GM12892 (cell line): ENCODE measurements around the gene PACS2.

ENCODE experiments used
- DNase-seq: peaks from one replicate; pipeline ENCODE4 v3.0.0; 2011; ENCODE audit not compliant: insufficient read length
- FAIRE-seq: peaks from 2 replicates; lab custom pipeline; 2011; peaks lifted over from hg19 to GRCh38; lab: Jason Lieb, UNC
- POLR2A ChIP-seq: IDR thresholded peaks from 2 replicates; pipeline ENCODE4 v1.6.1; 2011; ENCODE audit warnings: low read depth, low read length, control low read depth
- POLR2AphosphoS5 ChIP-seq: IDR thresholded peaks from 2 replicates; pipeline ENCODE4 v1.6.1; 2011; ENCODE audit warnings: low read depth, low read length, control low read depth
- TAF1 ChIP-seq: IDR thresholded peaks from 2 replicates; pipeline ENCODE4 v1.6.1; 2011; ENCODE audit warnings: low read depth, mild to moderate bottlenecking, control low read depth, low read length, borderline replicate concordance

PACS2 gene

DNA sequence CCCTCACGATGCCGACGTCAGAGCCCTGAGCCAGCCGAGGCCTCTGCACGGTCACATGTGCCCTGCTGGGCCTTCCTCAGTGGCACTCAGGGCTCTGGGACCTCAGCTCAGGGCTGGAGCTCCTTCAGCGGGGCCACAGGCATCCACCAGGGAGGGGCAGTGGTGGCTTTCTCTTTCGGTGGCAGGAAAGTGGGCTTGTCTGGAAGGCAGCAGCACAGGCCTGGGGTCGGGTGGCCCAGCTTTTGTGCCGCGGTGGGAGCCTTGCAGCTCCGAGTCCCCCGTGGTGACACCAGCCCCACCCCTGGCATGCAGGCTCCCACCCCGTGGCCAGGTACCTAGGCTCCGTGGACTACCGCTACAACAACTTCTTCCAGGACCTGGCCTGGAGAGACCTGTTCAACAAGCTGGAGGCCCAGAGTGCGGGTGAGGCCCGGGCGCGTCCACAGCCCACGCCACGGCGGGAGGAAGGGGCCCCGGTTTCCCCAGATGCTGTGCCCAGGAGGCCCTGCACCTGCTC lies 69.6 kb downstream of the PACS2 start:
- TF ChIP-seq POLR2AphosphoS5 (no peak), TAF1 (no peak), POLR2A (no peak)
- DNase-seq, result no peak
- no peak for FAIRE-seq

DNA sequence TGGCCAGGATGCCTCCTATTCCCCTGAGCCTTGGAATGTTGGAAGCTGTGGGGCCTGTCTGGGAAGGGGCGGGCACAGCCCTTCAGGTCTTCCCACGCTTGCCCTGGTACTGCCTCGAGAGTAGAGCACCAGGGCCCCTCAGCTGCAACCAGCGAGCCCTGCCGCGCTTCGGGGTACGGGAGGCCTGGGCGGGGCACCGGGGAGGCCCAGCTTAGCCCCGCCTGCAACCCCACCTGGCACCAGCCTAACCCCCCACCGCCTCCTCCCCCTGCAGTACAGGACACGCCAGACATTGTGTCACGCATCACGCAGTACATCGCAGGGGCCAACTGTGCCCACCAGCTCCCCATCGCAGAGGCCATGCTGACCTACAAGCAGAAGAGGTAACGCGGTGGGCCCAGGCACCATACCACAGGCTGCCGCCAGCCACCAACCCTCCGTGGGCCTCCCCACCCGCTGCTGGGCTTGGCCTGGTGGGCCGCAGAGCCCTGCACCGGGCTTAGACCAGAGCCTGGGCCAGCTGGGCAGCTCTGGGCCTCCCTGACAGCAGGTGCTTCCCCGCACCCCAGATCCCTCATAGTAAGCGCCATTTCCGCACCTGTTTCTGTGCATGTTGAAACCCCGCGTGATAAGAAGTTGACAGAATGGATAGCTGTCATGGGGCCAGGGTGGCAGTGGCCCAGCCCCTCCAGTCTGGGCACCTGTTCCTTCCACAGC lies 70.2 kb downstream of the PACS2 start:
- DNase-seq, result no peak
- TF ChIP-seq POLR2A (no peak), POLR2AphosphoS5 (no peak), TAF1 (no peak)
- FAIRE-seq, result no peak

DNA sequence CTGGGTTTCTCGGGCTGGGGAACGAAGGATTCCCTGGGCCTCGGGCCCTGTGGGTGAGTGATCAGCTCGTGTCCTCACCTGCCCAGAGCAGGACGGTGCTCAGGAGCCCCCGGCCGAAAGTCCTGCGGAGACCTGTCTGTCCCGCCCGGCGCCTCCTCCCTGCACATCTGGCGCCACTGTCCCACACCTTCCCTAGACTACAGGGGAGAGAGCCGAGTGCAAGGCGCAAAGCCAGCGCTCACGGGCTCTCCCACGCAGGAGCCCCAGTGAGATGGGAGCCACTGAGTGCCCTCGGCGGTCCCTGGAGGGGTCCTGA lies 70.7 kb downstream of the PACS2 start:
- TF ChIP-seq TAF1 (no peak), POLR2A (no peak), POLR2AphosphoS5 (no peak)
- FAIRE-seq (no peak), DNase-seq (no peak)

DNA sequence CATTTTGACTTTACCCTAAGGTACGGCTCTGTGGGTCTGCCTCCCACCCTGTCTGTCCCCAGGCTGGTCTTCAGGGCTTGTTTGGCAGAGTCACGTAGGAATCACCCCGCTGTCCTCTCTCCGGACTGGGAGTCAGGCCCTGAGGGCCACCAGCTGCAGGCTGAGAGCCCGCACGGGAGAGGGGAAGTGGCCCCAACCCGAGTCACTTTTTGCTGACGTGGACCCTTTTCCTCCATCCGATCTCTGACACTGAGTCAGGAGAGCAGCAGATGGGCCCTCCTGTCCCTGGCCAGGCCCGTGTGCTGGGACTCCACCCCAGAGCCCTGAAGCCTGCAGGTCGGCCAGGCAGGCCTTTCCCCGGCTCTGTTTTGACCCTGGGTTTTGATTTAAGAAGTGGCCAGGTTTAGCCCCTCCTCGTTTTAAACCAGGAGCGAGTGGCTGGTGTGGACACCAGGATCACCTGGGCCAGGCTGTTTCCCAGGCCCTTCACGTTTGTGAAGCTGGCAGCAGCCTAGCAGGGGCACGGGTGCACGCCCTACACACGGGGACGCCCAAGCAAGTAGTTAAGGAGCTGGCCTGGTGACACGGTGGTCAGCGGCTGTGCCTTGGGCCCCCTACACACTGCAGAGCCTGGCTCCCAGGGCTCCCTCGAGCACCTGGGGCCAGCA lies 71.3 kb downstream of the PACS2 start:
- TF ChIP-seq POLR2A, result no peak
- TF ChIP-seq POLR2AphosphoS5, result no peak
- TF ChIP-seq TAF1, result no peak
- FAIRE-seq (no peak), DNase-seq (no peak)

DNA sequence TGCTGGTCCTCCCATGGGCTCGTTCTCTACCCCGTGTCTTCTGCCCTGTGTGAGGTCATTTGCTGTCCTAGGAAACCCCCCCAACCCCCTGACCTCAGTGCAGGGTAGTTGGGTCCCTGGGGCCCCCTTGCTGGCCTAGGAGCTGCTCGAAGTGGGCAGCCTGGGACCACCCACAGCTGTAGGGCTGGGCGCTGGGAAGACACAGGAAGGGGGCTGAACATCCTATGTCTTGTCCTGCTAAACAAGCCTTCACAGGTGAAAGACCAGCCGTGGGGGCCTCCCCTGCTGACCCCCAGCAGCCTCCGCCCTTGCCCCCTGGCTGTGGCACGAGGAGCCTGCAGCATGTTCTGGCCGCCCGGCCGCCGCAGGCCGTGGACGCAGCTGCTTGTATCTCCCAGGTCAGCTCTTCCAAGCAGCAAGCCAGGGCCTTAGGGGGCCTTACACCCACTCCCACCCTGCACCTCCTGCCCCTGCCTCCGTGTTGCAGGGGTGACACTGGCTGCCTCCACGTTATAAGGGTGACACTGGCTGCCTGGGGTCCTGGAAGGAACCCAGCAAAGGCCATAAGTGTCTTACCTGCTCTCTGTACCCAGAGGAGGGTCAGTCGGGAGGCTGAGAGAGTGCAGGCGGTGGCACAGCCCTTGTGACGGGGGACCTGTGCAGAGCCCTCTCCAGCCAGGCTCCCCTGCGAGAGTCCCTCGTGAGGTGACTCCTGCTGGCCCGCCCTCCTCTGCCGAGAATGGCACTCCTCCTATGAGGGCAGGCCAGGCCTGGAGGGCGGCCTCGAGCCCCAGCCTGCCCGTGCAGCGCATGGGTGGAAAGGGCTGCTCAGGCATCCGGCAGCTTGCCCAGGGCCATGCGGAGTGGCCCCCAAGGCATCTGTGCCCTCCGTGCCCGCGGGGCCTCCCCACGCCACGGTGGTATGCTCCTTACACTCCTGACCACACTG lies 72.3 kb downstream of the PACS2 start:
- DNase-seq (no peak), FAIRE-seq (no peak)
- no peak for TF ChIP-seq POLR2A
- no peak for TF ChIP-seq POLR2AphosphoS5
- no peak for TF ChIP-seq TAF1

DNA sequence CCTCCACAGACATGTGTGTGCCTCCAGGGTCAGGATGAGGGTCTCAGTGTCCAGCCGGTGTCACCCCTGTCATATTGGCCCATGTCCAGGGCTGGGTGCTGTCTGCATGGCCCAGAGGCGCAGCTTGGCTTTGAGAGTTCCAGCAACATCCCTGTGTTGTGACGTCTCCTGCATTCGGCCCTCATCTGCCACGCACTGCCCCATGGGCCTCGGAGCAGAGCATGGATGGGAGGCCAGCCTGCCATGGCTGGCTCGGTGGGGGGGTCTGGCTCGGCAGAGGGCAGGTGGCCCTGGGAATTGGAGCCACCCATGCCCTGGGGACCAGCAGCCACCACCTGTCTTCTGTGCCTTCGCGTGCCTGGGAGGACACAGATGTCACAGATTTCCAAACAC lies 73.0 kb downstream of the PACS2 start:
- DNase-seq (no peak), FAIRE-seq (no peak)
- no peak for TF ChIP-seq POLR2A
- TF ChIP-seq TAF1, result no peak

DNA sequence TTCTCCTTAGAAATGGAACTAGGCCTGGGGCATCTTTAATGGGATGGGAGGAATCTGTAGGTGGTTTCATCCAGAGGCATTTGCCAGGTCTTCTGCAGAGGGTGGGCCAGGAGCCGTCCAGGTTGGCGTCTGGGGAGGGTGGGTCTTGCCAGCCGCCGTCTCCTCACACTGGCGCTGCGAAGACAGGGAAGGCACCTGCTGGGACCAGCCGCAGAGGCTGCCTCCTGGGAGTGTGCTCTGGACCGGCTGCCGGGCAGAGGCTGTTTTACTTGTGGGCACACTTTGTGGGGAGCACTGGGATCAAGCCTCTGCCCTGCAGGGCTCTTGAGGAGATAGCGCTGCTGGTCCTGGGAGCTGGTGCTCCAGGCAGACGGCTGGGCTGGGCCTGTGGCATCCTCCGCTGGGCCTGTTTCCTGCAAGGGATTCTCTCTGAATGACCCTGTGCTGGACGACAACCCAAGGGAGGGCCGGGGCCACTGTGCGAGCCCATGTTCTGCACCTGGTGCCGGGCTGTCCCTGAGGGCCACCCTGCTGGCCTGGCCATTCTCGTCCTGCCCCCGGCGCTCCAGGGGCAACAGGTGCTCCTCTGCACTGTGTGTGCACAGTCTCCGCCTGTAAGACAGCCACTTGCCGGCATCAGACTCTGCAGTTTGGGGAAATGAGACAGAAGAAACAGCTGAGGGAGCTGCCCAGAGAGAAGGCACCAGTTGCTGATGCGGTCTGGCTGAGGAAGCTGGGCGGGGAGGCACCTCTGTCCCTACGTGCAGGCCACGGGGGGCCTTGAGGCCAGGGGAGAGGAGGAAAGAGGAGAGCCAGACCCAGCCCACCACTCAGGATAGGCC lies 73.8 kb downstream of the PACS2 start:
- no peak for FAIRE-seq
- TF ChIP-seq POLR2A, result no peak
- TF ChIP-seq TAF1, result no peak
- TF ChIP-seq POLR2AphosphoS5, result no peak
- no peak for DNase-seq

DNA sequence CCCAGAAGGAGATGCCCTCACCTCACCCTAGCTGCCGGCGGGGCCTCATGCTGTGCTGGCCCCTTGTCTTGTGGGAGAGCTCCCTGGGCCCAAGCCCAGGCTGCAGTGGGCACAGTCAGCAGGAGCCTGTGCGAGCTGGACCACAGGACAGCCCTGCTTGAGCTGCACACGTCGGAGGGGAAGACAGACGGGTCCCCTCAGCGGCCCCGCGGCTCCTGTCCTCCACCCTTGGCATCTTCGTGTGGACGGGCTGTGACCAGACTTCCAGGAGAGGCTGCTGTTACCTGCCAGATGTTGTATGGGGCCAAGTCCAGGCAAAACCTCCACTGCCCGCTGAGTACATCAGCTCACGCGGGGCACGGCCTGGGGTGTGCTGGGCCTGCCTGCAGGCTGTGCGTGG lies 74.4 kb downstream of the PACS2 start:
- DNase-seq, result no peak
- no peak for TF ChIP-seq TAF1
- TF ChIP-seq POLR2AphosphoS5, result no peak
- TF ChIP-seq POLR2A, result no peak
- FAIRE-seq, result no peak

DNA sequence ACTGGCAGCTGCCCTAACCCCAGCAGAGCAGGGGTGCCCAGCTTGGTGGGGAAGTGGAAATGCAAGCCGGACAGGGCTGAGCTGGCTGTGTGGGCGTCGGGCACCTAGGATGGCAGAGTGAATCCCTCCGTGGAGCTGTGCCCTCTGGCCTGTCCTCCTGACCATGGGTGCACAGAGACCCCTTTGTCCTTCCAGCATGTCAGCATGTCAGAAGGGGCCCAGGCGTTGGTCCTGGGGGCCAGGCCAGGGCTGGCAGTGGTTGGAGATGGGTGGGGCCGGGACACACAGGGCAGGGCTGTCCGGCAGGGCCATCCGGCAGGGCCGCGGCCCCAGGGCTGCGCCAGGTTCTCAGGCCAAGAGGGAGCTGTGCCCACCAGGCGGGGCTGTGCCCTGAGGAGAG lies 75.0 kb downstream of the PACS2 start:
- TF ChIP-seq TAF1 (no peak), POLR2AphosphoS5 (no peak), POLR2A (no peak)
- DNase-seq (no peak), FAIRE-seq (no peak)

DNA sequence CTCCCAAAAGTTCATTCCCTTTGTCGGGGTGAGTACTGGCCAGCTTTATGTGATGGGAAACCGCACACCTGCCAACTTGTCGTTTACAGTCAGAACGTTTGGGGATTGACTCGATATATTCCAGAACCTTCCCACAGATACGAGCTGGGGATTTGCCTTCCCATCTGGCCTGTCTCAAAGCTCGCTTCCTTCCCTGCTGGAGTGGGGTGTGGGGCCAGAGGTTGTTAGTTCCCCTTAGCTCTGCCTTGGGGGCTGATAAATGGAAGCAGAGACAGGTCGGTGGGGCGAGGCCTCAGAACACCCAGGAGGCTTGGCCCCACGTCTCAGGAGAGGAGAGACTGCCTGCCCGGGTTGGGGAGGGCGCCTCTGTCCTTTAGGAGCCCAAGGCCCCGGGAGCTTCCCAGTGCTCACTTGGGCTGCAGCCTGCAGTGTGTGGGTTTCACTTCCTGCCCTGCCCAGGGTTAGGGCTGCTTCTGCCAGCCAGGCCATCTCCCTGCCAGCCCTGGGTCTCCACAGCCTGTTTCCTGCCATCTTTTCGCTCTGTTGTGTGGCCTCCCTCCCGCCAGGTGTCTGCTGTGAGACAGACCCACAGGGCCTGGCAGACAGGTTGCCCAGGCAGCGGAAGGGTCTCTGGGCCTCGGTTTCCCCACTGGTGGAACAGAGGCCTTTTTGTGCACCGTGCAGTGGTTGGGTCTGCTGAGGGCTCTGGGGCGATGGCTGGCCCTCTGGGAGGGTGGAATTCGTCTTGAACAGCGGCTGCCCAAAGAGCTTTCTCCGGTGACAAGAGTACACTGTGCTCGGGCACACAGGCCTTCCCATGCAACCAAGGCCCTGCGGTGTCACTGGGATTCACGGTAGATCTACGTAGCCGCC lies 75.7 kb downstream of the PACS2 start:
- no peak for DNase-seq
- no peak for FAIRE-seq
- TF ChIP-seq POLR2AphosphoS5, result no peak
- no peak for TF ChIP-seq POLR2A
- no peak for TF ChIP-seq TAF1
